ENCODE results near the gene C14orf119.
A peak's percentile ranks its signal among the peaks of the same experiment; 100 is the strongest.

The C14orf119 gene

DNA sequence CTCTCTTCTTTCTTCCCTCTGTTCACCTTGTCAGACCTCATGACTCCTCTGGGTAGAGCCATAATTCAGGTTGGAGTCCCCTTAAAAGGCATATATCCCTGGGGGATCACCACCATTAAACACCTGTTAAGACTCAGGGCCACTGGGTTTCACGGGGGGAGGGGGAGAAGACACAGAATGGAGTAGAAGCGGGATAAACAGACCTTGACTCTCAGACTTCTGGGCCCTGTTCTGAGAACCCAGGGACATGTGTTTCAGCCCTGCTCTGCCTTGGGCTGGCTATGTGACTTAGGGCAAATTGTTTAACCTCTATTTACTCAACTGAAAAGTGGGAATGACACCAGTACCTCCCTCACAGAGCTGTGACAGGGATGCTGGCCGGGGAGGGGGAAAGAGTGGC lies 42.6 kb upstream of the C14orf119 start:
- DNase-seq (ENCODE audit: extremely low read depth, low read depth), result no peak
- TF ChIP-seq, protein P1, sequence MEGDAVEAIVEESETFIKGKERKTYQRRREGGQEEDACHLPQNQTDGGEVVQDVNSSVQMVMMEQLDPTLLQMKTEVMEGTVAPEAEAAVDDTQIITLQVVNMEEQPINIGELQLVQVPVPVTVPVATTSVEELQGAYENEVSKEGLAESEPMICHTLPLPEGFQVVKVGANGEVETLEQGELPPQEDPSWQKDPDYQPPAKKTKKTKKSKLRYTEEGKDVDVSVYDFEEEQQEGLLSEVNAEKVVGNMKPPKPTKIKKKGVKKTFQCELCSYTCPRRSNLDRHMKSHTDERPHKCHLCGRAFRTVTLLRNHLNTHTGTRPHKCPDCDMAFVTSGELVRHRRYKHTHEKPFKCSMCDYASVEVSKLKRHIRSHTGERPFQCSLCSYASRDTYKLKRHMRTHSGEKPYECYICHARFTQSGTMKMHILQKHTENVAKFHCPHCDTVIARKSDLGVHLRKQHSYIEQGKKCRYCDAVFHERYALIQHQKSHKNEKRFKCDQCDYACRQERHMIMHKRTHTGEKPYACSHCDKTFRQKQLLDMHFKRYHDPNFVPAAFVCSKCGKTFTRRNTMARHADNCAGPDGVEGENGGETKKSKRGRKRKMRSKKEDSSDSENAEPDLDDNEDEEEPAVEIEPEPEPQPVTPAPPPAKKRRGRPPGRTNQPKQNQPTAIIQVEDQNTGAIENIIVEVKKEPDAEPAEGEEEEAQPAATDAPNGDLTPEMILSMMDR (IDR thresholded peaks at IDR 0.05; ENCODE audit: low read depth, low read length), result no peak

GRCh38 chr14:23053426-23053825 lies 41.9 kb upstream of the C14orf119 start:
- TF ChIP-seq, protein P1 (IDR thresholded peaks at IDR 0.05; ENCODE audit: low read depth, low read length), result no peak
- no peak for DNase-seq (ENCODE audit: extremely low read depth, low read depth)

DNA sequence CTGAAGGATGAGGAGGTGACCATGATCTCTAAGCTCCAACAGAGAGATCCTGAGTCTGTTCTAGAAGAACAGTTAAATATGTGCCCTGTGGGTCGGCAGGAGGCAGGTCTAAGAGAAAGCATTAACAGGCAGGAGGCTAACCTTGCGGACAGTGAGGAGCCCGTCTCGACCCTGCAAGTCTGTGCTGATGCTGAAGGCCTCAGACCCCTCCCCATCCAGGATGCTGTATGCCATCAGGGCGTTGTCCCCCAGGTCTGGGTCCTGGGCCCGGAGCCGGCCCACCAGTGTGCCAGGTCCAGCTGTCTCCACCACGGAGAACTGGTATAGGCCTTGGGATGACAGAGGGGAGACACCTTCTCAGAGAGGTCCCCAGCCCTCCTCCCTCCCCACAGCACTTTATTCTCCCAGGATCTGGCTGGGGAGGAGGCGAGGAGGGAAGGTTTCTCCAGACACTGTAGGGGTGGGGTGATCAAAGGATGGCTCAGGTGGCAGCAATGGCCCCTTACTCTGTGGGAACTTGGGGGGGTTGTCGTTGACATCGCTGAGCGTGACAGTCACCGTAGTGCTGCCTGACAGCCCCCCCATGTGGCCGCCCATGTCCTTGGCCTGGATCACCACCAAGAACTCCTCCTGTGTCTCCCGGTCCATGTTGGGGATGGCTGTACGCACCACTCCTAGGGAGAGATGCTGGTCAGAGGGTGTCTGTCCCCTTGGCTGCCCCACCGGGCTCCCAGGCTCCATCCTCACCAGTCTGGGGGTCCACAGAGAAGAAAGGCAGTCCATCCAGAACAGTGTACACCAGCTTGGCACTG lies 41.1 kb upstream of the C14orf119 start:
- TF ChIP-seq, protein P1 (IDR thresholded peaks at IDR 0.05; ENCODE audit: low read depth, low read length), result no peak; the same call in 1 of the 2 replicates
- DNase-seq (ENCODE audit: extremely low read depth, low read depth), result no peak

DNA sequence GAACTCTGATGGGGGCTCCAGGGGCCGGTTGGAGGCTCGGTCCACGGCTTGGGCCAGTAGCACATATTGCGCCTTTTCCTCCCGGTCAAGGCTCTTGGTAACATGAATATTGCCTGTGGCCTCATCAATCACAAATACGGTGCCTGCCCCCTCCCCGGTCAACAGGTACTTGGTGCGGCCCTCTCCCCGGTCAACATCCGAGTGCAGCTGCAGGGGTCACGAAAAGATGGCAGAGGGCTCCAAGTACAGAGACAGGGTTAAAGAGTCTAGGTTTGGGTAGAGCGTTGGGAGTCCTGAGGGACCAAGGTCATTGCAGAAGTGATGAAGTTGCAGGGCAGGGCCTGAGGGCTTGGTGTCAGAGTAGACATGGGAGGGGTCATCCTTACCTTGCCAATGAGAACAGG lies 40.2 kb upstream of the C14orf119 start:
- TF ChIP-seq, protein P1 (IDR thresholded peaks at IDR 0.05; ENCODE audit: low read depth, low read length), result no peak
- no peak for DNase-seq (ENCODE audit: extremely low read depth, low read depth)

DNA sequence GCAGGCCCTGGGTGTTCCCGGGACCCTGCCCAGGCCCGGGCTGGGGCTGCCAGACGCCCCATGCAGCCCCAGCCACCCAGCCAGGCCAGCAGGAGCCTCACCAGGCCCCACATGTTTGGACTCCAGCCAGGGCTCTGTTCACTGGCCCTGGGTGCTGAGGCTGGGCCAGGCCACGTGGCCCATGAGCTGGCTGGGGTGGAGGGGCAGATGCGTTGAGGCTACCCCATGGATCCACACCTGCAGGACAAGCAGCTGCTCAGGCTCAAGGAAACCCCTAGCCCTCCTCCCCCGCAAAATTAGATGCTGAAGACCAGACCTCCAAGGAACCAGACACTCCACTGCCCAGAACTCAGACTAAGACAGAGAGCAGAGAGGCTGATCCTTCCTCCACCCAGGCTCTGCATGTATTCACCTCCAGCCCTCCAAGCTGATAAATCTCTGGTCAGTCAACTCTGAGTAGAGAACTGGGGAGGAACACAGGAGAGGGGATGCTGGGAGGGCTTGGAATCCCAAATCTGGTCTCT lies 39.6 kb upstream of the C14orf119 start:
- no peak for DNase-seq (ENCODE audit: extremely low read depth, low read depth)

DNA sequence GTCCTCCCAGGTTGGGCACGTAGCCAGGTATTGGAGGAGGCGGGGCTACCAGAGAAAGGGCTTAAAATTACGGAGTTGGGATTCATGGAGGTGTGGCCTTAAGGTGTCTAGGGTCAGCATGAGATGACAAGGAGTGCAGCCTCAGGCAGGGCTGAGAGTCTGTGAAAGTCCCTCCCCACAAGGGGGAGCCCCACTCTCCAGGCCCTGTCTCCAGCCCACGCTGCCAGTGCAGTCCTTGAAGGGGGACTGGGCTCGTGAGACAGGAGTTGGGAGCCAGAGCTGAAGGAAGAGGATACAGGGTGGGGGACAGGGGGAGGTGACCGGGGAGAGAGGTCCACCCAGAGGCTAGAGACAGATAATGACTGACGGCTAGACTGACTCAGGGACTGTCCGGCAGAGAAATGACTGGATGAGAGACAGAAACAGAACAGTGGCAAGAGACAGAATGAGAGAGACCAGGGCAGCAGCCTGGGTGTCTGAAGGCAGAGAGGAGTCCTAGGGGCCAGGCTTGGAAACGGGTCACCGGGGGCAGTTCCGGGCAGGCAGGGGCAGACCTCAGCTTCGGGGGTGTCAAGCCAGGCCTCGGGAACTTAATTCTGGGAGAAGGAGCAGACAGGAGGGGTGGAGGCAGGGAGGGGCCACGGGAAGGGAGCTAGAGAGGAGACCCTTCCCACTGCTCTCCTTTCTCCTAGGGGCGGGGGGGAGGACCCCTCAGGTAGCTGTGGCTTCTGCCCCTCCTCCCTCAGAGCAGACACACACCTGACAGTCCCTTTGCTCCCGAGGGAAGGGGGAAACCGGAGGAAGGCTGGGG lies 39.0 kb upstream of the C14orf119 start:
- TF ChIP-seq, protein P1 (IDR thresholded peaks at IDR 0.05; ENCODE audit: low read depth, low read length), result peak; percentile 86
- DNase-seq (ENCODE audit: extremely low read depth, low read depth), result no peak

More for the DNA sequence above, 39.6 kb upstream of the C14orf119 start:
- TF ChIP-seq, protein P1 (IDR thresholded peaks at IDR 0.05; ENCODE audit: low read depth, low read length), result no peak
